Mesenteric fat pad (tissue), 1 donor: ENCODE data around the gene CYB5B. TPM values are rescaled to one million over a fixed set of nuclear protein-coding genes. Genes with fewer than 3 reads are reported as not detected.
A peak's percentile ranks its signal among the peaks of the same experiment; 100 is the strongest.

ENCODE experiments used
- DNase-seq: peaks from one replicate; pipeline ENCODE4 v3.0.0-alpha.2; 2020; ENCODE audit warnings: low spot score
- total RNA-seq: library from RNA; stranded (reverse); fragmentation: NEBNext Ultra II Directional; extraction: Animal tissue kit (Norgen Biotek cat#: 25700); gene quantifications from one replicate; pipeline ENCODE4 v1.2.1, GENCODE V29; 2021
- donor health status: DM: yes; HTN: yes; CAD: no.

CYB5B gene
- total RNA-seq, 1 donor from 2014 or later = 62.5 TPM

- DNase-seq = no peak
These were observed 59.2 kb downstream of the CYB5B start for GRCh38 chr16:69483611-69484010.

GRCh38 chr16:69485361-69485760 lies 60.9 kb downstream of the CYB5B start:
- DNase-seq = no peak

- no peak for DNase-seq
These were observed 61.4 kb downstream of the CYB5B start for GRCh38 chr16:69485816-69486215.

- no peak for DNase-seq
These were observed 61.9 kb downstream of the CYB5B start for GRCh38 chr16:69486272-69486671.

- no peak for DNase-seq
These were observed 62.3 kb downstream of the CYB5B start for GRCh38 chr16:69486724-69487123.

- DNase-seq = no peak
These were observed 66.4 kb downstream of the CYB5B start for GRCh38 chr16:69490707-69491324.

- no peak for DNase-seq
These were observed 70.6 kb downstream of the CYB5B start for GRCh38 chr16:69494991-69495392.

GRCh38 chr16:69495821-69496220 lies 71.4 kb downstream of the CYB5B start:
- no peak for DNase-seq

- no peak for DNase-seq
These were observed 72.0 kb downstream of the CYB5B start for GRCh38 chr16:69496376-69496775.

- DNase-seq = no peak
These were observed 72.5 kb downstream of the CYB5B start for GRCh38 chr16:69496896-69497295.

- no peak for DNase-seq
These were observed 73.6 kb downstream of the CYB5B start for GRCh38 chr16:69497876-69498596.

- DNase-seq = no peak
These were observed 74.5 kb downstream of the CYB5B start for GRCh38 chr16:69498926-69499325.

- no peak for DNase-seq
These were observed 75.3 kb downstream of the CYB5B start for GRCh38 chr16:69499541-69500230.

- no peak for DNase-seq
These were observed 76.1 kb downstream of the CYB5B start for GRCh38 chr16:69500496-69500895.

- no peak for DNase-seq
These were observed 77.7 kb downstream of the CYB5B start for GRCh38 chr16:69501956-69502745.

GRCh38 chr16:69503244-69503643 lies 78.8 kb downstream of the CYB5B start:
- peak; percentile 18 for DNase-seq

- peak; percentile 9 for DNase-seq
These were observed 83.8 kb downstream of the CYB5B start for GRCh38 chr16:69508033-69508755.

- DNase-seq = no peak
These were observed 84.7 kb downstream of the CYB5B start for GRCh38 chr16:69509125-69509524.

GRCh38 chr16:69511651-69512050 lies 87.2 kb downstream of the CYB5B start:
- DNase-seq = no peak

- DNase-seq = no peak
These were observed 89.0 kb downstream of the CYB5B start for GRCh38 chr16:69513180-69513966.
